GM12874 (cell line): Measurements from ENCODE around the gene SLC31A2.

Source experiments
- CTCF ChIP-seq: IDR thresholded peaks from 2 replicates; pipeline ENCODE4 v1.5.1; 2011; ENCODE audit warnings: low read depth, mild to moderate bottlenecking, control low read depth, low read length, moderate library complexity; ENCODE audit not compliant: insufficient read depth

Gene SLC31A2

GRCh38 chr9:113210815-113211214 is 60.0 kb downstream of the SLC31A2 start:
- TF ChIP-seq CTCF: no peak
